Fibroblast of skin of right biceps (primary cell): ENCODE measurements around the gene TRHDE.
A peak's percentile ranks its signal among the peaks of the same experiment; 100 is the strongest.

Experiments used
- DNase-seq: peaks from one replicate; pipeline ENCODE4 v3.0.0-alpha.2; 2013

Gene TRHDE

GRCh38 chr12:72275526-72275925 lies 3.4 kb downstream of the TRHDE start:
- DNase-seq = no peak

- DNase-seq = no peak
Observed at GRCh38 chr12:72276181-72276805, 4.1 kb downstream of the TRHDE start.

DNA sequence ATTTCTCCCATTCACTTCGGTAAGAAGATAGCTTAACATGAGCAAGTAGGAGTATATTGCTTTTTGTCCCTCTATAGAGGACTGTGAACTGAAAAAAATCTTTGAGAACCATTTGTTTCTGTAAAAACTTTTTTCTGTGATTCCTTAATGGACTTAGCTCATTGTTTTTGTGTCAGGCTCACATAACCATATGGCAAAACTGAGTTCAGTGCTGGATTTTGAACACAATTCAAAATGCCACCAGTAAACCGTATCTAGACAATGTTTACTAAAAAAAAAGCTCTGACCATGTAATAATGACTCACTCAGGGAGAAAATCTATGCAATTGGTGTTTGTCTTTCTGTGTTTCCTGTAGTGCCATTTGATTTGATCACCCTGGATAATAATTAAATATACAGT lies 5.2 kb downstream of the TRHDE start:
- DNase-seq = peak; percentile 44

DNA sequence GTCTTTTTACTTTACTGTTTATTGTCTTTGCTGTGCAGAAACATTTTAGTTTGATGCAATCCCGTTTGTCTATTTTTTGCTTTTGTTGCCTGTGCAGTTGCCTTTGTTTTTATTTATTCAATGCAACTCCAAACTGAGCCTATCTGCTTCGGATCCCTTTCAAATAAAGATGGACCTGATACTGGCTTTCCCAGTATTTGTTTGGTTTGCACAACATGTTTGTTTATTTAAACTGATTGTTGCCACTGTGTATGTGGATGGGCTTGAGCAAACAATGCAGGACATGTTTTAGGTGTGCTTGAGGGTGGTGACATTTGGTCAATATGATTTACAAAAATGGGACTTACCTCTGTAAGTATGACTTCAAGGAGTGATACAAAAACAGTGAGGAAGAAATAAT lies 6.7 kb downstream of the TRHDE start:
- no peak for DNase-seq

DNA sequence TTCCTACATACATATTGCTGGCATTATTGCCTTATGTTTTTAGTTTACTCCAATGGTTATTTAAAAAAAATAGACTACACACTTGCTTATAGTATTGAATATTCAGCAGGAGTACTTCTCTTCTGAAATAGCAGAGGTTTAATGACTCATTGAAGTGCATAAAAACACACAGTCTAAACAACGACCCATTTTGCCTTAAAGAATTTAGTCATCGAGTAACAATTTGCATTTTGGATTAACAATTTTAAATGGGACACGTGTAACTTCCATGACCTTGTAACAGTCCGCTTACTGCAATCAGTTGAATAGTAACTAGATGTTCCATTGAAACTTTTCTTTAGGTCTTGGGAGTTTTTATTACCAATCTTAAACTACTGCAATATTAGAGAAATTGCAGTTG lies 9.0 kb downstream of the TRHDE start:
- peak; percentile 76 for DNase-seq

DNA sequence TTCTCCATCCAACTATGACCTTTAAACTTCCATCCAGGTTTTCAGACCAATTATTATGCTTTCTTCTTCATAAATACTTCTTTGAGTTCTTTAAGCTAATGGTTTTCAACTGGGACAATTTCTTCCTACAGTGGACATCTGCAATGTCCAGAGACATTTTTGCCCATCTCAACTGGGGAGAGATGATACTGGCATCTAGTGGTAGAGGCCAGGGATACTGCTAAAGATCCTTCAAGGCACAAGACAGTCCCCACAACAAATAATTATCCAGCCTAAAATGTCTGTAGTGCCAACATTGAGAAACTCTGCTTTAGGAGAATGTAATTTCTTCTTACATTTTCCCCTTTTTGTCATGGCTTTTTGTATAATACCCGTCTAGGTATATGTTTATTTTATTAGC lies 10.6 kb downstream of the TRHDE start:
- DNase-seq = no peak

- DNase-seq = no peak
Observed at GRCh38 chr12:72285861-72286260, 13.7 kb downstream of the TRHDE start.

- no peak for DNase-seq
Observed at GRCh38 chr12:72286526-72286925, 14.4 kb downstream of the TRHDE start.

- DNase-seq = no peak
Observed at GRCh38 chr12:72288436-72288835, 16.3 kb downstream of the TRHDE start.

DNA sequence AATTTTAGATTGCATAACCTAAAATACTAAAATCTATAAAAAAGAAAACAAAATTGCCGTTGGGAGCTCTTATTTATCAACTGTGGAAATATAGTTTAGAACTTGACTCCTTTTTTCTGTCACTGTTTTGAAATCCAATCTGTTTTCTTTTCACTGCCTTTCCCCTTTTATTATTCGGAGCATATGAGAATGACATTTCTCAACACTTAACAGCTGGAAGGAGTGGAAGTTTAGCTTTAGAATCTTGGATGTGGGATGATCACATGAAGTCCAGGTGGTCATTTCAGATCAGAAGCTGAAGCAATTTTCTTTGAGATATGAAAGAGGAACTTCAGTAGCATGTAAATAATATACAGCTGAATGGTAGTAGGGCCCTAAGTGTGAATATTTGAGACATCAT lies 16.7 kb downstream of the TRHDE start:
- DNase-seq = no peak

DNA sequence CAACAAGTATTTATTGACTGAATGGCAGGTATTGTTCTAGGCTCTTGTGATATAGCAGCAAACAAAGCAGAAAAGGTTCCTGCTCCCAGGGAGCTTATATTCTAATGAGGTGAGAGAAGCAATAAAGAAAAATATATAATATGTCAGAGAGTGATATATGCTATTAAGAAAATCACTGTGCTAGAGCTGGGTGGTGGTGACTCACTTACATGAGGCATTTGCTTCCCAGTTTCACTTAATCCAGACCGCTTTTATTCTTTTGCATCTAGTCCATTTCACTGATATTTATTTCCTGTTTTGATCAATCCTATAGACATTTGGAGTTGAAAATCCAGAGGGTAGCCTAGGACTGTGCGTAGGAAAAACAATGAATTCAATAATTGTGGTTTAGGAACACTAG lies 17.5 kb downstream of the TRHDE start:
- peak; percentile 39 for DNase-seq

DNA sequence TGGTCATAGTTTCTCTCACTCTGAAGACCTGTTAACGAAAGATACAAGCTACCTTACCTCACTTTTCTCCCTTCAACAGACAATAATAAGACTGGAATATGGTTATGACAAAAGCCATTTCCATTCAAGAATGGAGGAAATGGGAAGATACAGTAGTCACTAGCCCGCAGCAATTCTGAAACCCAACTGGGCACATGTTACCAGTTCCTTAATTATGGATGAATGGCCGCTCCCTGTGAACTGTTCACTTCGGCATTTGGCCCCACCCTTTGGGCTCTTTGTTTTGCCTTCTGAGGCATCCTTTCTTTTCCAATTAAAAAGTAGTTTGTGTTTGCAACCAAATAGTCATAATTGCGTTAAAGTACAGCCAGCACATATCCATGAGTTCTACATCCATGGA lies 19.0 kb downstream of the TRHDE start:
- no peak for DNase-seq

DNA sequence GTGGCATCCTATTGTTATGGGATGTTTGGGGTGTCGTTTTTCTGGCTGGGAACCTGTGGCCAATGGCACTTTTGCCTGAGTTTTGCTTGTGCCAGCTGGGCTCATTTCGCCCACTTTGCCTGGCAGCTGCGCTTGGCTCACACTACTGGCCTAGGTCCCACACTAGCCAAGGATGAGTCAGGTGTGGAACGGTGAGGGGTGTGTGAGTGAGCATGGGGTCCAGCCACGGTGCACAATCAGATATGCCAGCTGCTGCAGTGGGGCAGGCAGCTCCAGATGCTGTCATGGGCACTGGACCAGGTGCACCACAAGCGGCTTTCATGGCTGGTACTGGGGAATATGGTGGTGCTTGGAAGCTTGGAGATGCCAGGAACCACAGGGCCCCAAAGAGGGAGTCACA lies 21.5 kb downstream of the TRHDE start:
- DNase-seq = no peak

GRCh38 chr12:72295101-72295500 lies 22.9 kb downstream of the TRHDE start:
- DNase-seq = no peak

DNA sequence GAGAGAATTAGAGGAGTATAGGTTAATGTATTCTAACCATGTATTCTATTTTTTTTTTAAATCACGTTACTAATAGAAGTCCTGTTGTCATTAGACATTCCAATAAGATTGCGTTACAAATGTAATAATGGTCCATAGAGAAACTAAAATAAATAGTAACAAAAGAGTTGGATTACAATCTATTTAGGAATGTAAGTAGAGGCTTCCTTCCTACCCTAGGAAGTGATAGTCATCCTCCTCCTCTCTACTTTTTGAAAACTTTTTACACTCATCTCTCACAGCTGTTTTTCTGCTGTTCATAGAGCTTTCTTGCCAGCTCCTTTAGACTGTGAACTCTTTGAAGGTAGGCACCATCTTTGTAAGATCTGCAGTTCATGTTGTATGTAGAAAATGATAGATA lies 23.6 kb downstream of the TRHDE start:
- peak; percentile 82 for DNase-seq

- peak; percentile 87 for DNase-seq
Observed at GRCh38 chr12:72296389-72296788, 24.2 kb downstream of the TRHDE start.

GRCh38 chr12:72297666-72298065 lies 25.5 kb downstream of the TRHDE start:
- no peak for DNase-seq

GRCh38 chr12:72300728-72301127 lies 28.6 kb downstream of the TRHDE start:
- DNase-seq = no peak

DNA sequence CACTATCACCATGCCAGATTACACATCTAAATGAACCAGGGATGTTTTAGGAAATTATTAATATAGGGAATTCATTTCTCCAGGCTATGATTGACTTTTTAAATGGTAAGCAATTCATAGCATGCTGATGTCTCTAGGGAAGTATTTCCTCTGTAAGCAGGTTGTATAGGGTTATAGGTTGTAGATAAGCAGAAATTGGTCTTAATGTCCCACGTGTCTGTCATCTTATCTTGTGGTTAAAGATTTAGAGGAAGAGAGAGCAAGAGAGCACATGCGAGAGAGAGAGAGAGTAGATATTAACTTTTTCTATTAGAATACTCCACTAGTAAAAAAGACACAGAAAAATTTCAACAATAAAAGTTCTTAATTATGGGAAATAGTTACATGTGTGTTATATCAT lies 32.6 kb downstream of the TRHDE start:
- no peak for DNase-seq

DNA sequence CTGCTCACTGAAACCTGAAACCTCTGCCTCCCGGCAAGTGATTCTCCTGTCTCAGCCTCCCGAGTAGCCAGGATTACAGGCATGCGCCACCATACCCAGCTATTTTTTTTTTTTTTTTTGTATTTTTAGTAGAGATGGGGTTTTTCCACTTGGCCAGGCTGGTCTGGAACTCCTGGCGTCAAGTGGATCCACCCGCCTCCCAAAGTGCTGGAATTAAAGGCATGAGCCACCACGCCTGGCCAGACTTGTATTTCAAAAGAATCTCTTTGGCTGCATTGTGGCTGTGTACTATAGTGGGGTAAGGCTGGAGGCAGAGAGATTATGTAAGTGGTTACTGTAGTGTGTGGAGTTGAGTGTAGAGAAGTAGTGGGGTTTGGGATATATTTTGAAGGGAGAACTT lies 35.1 kb downstream of the TRHDE start:
- no peak for DNase-seq

DNA sequence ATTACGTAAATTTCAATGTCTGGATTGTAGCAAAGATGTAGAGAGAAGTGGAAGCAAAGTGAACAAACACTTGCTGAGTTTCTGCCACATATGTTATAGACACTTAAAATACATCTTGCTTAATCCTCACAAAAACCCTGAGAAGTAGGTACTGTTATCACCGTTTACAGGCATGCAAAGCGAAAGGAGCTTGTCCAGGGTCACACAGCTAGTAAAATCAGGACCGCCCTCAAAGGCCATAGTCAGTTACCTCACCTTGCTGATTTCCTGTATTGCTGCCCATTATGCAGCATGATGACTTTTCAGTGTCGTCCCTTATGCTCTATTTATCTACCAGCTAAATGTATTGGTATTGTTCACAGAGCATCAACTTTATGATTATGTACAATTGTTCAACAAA lies 39.8 kb downstream of the TRHDE start:
- DNase-seq = no peak

DNA sequence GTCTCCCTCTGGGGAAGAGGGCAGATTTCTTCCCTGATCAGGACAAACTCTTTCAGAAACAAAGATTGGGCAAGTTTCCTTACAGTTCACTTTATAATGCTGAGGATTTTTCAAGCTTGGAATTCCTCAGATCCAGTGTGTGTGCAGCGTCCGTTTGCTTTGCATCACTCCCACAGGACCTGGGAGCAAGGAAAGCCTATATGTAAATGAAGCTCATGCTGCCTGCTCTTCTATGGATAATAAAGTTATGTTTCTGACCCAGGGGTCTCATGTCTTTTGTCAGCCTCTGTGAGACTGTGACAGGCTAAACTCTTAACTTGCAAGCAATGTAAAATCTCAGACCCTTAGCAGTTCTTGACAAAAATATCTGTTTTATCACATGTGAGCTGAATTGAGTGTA lies 41.6 kb downstream of the TRHDE start:
- DNase-seq = no peak

GRCh38 chr12:72315858-72316257 lies 43.7 kb downstream of the TRHDE start:
- DNase-seq = no peak

GRCh38 chr12:72318341-72318740 lies 46.2 kb downstream of the TRHDE start:
- no peak for DNase-seq

GRCh38 chr12:72323881-72324280 lies 51.7 kb downstream of the TRHDE start:
- DNase-seq = peak; percentile 44

- peak; percentile 18 for DNase-seq
Observed at GRCh38 chr12:72330301-72330700, 58.1 kb downstream of the TRHDE start.
